Effector CD8-positive, alpha-beta T cell (primary cell): ENCODE results near the gene TEX264.
"Not testable (repeated sequence)": the region's sequence is repeated elsewhere in the genome, so short reads cannot be mapped to it uniquely, and the experiment has no call there.

Experiments
- DNase-seq: peaks from one replicate; lab custom pipeline; 2025; lab: John Stamatoyannopoulos, UW

TEX264 gene

DNA sequence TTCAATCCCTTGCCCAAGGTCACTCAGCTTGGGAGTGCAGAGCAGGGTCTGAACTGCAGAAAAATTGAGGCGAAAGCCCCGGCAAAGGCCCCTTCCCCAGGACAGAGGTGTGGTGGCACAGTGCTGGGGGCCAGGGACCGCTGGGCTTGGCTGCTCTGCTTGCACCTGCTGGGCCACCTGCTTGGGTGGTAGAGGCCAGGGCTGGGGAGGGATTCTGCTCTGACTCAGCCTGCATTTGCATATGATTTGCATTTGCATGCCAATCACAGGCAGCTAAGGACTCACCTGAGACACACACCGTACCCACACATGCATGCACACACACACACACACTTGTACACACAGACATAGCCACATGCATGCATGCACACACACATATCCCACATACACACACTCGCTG, 45.8 kb downstream of the TEX264 start:
- no peak for DNase-seq

GRCh38 chr3:51717446-51717845, 46.4 kb downstream of the TEX264 start:
- no peak for DNase-seq

GRCh38 chr3:51717947-51718346, 46.9 kb downstream of the TEX264 start:
- DNase-seq: no peak

GRCh38 chr3:51718547-51719409, 47.7 kb downstream of the TEX264 start:
- no peak for DNase-seq

- DNase-seq: no peak
These were observed 48.5 kb downstream of the TEX264 start for GRCh38 chr3:51719410-51720025.

DNA sequence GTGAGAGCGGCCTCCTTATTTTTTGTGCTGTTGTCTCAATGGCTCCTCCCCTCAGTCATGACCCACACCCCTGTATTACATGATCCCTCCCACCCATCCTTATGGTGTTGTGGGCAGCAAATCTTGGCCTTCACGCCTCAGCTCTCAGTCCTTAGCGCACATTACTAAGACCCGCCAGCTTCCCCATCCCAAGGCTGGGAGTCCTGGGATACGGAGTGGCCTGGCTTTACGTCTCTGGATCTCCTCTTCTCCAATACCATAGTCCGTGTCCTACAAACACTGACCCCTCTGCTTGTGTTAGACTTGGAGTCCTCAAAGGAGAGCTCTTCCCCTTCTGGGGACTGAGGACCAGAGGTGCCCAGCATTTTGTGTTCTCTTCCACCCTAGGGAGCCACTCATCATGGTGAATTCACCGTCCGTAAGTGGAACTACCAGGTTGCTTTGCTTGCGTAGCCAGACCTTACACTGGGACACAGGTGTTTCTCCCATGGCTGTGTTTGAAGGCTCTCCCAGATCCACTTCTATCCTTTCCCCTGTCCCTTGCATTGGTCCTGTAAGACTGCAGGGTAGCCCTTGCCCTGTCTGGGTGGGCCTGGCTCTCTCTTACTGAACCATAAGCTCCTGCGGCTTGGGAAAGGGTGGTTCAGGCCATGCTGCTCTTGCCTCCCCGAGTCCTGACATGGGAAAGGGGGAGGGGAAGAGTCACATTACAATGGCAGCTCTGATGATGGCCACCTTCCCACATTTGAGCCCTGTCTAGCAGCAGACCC, 49.4 kb downstream of the TEX264 start:
- no peak for DNase-seq

DNA sequence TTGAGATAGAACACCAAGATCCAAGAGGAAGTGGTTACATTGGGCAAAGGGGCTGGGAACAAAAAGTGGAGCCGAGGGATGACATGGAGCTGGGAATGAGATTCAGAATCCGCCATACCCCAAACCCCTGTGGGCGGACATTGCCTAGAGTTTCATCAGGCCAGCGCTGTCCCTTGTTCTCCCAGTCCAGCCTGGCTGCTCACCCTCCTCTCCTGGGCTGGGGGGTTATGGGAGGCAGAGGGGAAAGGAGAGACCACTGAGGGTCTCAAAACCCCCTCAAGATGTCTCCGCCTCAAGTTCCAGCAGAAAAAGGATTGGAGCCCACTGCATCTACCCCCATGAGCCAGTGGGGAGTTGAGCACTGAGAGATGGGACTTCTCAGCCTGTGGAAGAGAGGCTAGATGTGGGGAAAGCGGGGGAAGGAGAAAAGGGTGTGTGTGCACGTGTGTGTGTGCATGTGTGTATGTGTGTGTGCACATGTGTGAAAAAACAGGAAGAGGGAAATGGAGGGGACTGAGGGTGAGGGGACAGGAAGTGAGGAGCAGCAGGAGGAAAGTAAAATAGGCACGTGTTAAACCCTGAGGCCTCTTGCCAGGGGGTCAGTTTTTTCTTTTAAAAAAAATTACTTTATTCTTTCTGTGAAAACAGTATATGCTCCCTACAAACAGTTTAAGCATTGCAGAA, 50.2 kb downstream of the TEX264 start:
- DNase-seq: no peak

DNA sequence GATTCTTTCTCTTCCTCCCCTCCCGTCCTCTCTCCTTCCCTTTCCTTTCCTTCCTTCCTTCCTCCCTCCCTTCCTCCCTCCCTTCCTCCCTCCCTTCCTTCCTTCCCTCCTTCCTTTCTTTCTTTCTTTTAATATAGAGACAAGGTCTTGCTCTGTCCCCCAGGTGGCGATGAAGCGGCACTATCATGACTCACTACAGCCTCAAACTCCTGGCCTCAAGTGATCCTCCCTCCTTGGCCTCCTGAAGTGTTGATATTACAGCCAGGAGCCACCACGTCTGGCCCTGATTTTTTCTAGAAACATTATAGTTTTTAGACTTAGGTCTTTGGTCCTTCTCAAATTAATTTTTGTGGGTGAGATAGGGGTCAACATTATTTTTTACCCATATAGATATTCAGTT, 51.3 kb downstream of the TEX264 start:
- DNase-seq: no peak

DNA sequence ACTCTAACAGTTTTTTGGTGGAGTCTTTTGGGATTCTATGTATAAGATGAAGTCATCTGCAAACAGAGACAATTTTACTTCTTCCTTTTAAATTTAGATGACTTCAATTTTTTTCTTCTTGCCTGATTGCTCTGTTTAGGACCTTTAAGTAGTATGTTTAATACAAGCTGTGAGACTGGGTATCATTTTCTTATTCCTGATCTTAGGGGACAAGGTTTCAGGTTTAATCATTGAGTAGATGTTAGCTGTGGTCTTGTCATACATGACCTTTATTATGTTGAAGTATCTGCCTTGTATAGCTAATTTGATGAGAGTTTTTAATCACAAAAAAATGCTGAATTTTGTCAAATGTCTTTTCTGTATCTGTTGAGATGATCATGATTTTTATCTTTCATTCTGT, 56.4 kb downstream of the TEX264 start:
- no peak for DNase-seq

DNA sequence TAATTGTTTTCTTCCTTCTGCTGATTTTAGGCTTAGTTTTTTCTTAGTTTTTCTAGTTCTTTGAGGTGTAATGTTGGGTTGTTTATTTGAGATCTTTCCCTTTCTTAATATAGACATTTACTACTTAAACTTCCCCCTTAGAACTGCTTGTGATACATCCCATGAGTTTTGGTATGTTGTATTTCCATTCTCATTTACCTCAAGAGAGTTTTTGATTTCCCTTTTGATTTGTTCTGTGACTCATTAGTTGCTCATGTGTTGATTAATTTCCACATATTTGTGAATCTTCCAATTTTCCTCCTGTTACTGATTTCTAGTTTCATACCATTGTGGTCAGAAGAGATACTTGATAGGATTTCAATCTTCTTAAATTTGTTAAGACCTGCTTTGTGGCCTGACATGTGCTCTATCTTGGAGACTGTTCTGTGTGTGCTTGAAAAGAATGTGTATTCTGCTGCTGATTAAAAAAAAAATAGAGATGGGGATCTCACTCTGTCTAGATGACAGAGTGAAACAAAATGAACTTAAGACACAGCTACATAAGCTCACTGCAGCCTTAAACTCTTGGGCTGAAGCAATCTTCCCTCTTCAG, 58.1 kb downstream of the TEX264 start:
- no peak for DNase-seq

GRCh38 chr3:51733859-51734571, 63.0 kb downstream of the TEX264 start:
- DNase-seq: no peak

GRCh38 chr3:51734572-51734907, 63.5 kb downstream of the TEX264 start:
- no peak for DNase-seq

DNA sequence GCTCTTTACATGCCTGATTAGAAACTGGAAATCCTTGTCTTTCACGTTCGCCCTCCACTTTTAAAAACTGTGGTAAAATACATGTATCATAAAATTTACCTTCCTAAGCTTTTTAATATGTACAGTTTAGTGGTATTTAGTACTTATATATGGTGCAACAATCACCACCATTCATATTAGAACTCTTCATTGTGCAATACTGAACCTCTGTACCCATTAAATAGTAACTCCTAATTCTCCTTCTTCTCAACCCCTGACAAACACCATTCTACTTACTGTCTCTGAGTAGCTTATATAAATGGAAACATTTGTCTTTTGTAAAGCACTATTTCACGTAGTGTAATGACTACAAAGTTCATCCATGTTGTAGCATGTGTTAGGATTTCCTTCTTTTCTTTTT, 64.0 kb downstream of the TEX264 start:
- no peak for DNase-seq

DNA sequence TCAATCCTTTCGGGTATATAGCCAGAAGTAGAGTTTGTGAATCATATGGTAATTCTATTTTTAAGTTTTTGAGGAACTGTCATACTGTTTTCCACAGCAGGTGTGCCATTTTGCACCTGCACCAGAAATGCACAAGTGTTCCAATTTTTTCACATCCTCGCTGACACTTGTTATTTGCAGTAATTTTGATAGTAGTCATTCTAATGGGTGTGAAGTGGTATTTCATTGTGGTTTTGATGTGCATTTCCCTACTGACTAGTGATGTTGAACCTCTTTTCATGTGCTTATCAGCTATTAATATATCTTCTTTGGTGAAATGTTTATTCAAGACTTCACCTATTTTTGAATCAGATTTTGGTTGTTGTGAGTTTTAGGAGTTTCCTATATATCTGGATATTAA, 64.9 kb downstream of the TEX264 start:
- no peak for DNase-seq

DNA sequence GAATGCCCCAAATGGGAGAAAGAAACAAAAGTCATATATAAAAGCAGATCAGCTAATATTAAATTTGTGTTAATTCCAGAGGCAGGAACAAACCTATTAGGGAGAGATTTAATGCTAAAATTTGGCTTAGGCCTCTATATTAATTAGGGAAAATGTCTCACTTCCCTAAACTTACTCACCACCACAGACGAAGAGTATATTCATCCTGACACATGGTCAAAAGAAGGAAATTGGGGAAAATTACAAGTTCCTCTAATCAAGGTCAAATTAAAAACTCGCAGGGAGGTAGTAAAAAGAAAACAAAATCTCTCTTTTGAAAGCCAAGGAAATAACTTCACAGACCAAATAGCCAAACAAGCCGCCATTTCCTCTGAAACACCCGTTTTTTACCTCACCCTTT, 68.1 kb downstream of the TEX264 start:
- DNase-seq: no peak

GRCh38 chr3:51742320-51742719, 71.3 kb downstream of the TEX264 start:
- DNase-seq: not testable (repeated sequence)

GRCh38 chr3:51742978-51743377, 71.9 kb downstream of the TEX264 start:
- DNase-seq: not testable (repeated sequence)

DNA sequence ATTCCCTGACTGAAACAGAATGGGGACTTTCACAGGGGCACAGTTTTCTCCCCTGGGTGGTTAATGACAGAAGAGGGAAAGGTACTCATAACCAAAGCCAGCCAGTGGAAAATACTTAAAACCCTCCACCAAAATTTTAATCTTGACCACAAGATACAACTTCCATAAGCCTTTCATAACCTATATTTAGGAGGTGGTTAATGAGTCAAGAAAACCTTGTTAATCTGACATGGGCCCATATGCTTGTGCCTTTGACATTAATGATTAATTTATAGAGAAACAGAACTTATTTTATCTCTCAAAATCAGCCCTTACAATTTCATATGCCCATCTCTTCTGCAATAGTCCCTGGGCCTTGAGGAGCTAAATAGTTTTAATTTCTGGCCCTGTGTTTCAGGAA, 76.8 kb downstream of the TEX264 start:
- DNase-seq: no peak

- no peak for DNase-seq
These were observed 77.3 kb downstream of the TEX264 start for GRCh38 chr3:51748327-51748726.

DNA sequence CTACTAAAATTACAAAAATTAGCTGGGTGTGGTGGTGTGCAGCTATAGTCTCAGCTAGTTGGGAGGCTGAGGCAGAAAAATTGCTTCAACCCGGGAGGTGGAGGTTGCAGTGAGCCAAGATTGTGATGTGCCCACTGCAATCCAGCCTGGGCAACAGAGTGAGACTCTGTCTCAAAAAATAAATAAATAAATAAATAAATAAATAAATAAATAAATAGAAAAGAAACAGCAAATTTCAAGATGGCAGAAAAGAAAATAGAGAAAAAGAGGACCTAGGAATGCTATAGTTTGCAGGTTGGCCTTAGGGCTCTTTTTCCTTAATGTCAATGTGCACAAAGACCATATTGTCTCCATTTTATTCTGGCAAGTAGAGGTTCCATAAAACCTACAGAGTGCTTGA, 79.8 kb downstream of the TEX264 start:
- no peak for DNase-seq

DNA sequence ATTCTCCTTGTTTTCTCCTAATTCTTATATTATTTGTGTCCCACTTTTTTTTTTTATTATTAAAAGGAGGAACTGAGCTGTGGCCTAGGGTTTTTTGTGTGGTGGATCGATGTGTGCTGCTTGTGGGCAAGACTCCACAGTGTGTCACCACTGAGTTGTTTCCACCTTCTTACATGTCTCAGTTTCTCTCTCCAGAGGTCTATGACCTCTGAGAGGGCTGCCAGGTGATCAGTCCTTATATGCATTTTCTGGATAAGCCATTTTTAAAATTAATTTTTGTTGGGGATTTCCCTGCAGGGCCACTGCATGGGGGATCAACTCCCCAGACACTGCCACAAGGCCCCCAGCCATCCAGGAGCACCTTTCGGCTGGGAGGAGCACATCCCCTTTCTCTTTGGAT, 80.2 kb downstream of the TEX264 start:
- DNase-seq: no peak
